ENCODE results near the gene RAB3IP.

GRCh38 chr12:69836015-69836414, 97.4 kb downstream of the RAB3IP start:
- no peak for TF ChIP-seq CTCF (IDR thresholded peaks at IDR 0.05)
- no peak for TF ChIP-seq POLR2A (IDR thresholded peaks at IDR 0.05)

Data from heart left ventricle (tissue), 13 donors.